H1 (cell line): ENCODE measurements around the gene UNC5B. TPM values are rescaled to one million over a fixed set of nuclear protein-coding genes. Genes with fewer than 3 reads are reported as not detected.

Source experiments
- BACH1 ChIP-seq: IDR thresholded peaks from 2 replicates; pipeline ENCODE4 v1.6.1; 2012; ENCODE audit warnings: low read length, improper control_type of control experiment
- CHD7 ChIP-seq: fragments of 300-600 bp; sonication (generic); IDR thresholded peaks from 2 replicates; pipeline ENCODE4 v1.7.1; 2012; ENCODE audit warnings: low read length, moderate library complexity, mild to moderate bottlenecking, inconsistent platforms; ENCODE audit not compliant: insufficient replicate concordance
- POLR2A ChIP-seq, 2 experiments: IDR thresholded peaks; 1 replicate in 1 of 2; 2 replicates in 1 of 2; pipeline ENCODE4 v1.6.1; 2011; ENCODE audit warnings: low read depth in 2 of 2, low read length in 2 of 2, mild to moderate bottlenecking in 2 of 2; ENCODE audit errors: control extremely low read depth in 1 of 2
- RAD21 ChIP-seq, 2 experiments: IDR thresholded peaks in 1 of 2; conservative IDR thresholded peaks in 1 of 2; 2 replicates each; pipeline ENCODE4 v1.6.1; 2011; ENCODE audit warnings: low read depth in 2 of 2, low read length in 2 of 2, improper control_type of control experiment in 1 of 2, inconsistent platforms in 1 of 2, mild to moderate bottlenecking in 1 of 2, moderate library complexity in 1 of 2
- RBBP5 ChIP-seq: IDR thresholded peaks from 2 replicates; pipeline ENCODE4 v1.7.1; 2012; ENCODE audit warnings: low read depth, mild to moderate bottlenecking, inconsistent platforms, low read length, moderate library complexity, borderline replicate concordance
- SIX5 ChIP-seq: IDR thresholded peaks from 2 replicates; pipeline ENCODE4 v1.6.1; 2011; ENCODE audit warnings: mild to moderate bottlenecking, low read depth, low read length
- TAF1 ChIP-seq: IDR thresholded peaks from 2 replicates; pipeline ENCODE4 v1.6.1; 2011; ENCODE audit warnings: mild to moderate bottlenecking, low read depth, low read length
- TBP ChIP-seq: IDR thresholded peaks from 2 replicates; pipeline ENCODE4 v1.6.1; 2011; ENCODE audit warnings: low read depth, low read length, improper control_type of control experiment
- polyA plus RNA-seq, 7 experiments: library from polyadenylated mRNA; depleted of rRNA in 3 of 7; stranded (reverse) in 5 of 7; unstranded in 2 of 7; fragments of >200 nt in 5 of 7; fragments of 200-250 nt in 2 of 7; gene quantifications; 1 replicate in 5 of 7; 2 replicates in 1 of 7; 4 replicates in 1 of 7; pipeline versions ENCODE4 v1.2.1 to v1.2.3, GENCODE V29; 2011 to 2013; ENCODE audit warnings: missing spikeins in 2 of 7, mixed read lengths in 2 of 7
- total RNA-seq: library from RNA; stranded (reverse); fragmentation: NEBNext Ultra II Directional; extraction: Animal tissue kit (Norgen Biotek cat#: 25700); gene quantifications from 2 replicates; pipeline ENCODE4 v1.2.1, GENCODE V29; 2021

The UNC5B gene
- total and polyA plus RNA-seq, 2 of the 8 experiments (the other 6 are each of a cell fraction or from before 2014, with no cell fraction given) = 27.9 to 31.8 TPM

GRCh38 chr10:71271662-71272055, 59.3 kb downstream of the UNC5B start (continued):
- TF ChIP-seq CHD7 (no peak), TAF1 (no peak), BACH1 (no peak), POLR2A (IDR thresholded peaks at IDR 0.05; ENCODE audit: control extremely low read depth in 1 of 2, low read depth in 2 of 2, low read length in 2 of 2) (no peak), SIX5 (no peak), TBP (no peak), RAD21 (IDR thresholded peaks at IDR 0.05 in 1 of 2, conservative IDR thresholded peaks at IDR 0.05 in 1 of 2; ENCODE audit: low read depth in 2 of 2, low read length in 2 of 2) (no peak), RBBP5 (no peak)
